NK-92 (cell line): Measurements from ENCODE around the gene TNS2.
"Not testable (repeated sequence)": the region's sequence is repeated elsewhere in the genome, so short reads cannot be mapped to it uniquely, and the experiment has no call there.

Experiments
- DNase-seq: peaks from one replicate; lab custom pipeline; 2025; ENCODE audit not compliant: unreplicated experiment; lab: John Stamatoyannopoulos, UW

Gene TNS2

GRCh38 chr12:53049571-53050318 lies at the start of gene TNS2:
TSS of gene TNS2 (plus strand) at chr12:53050065. CDS start at chr12:53050186, 121 bp downstream.
- no peak for DNase-seq

- DNase-seq, result no peak
Measured at GRCh38 chr12:53004178-53004577, 45.7 kb upstream of the TNS2 start.

- no peak for DNase-seq
Measured at GRCh38 chr12:53004582-53004981, 45.3 kb upstream of the TNS2 start.

GRCh38 chr12:53005215-53005985 lies 44.5 kb upstream of the TNS2 start:
- no peak for DNase-seq

- peak; percentile 100 for DNase-seq
Measured at GRCh38 chr12:53005986-53006809, 43.7 kb upstream of the TNS2 start, which contains the start of gene EIF4B. TSS of gene EIF4B (plus strand) at chr12:53006456. CDS start at chr12:53006484, 28 bp downstream.

GRCh38 chr12:53006810-53007309 lies 43.0 kb upstream of the TNS2 start:
- DNase-seq, result no peak

GRCh38 chr12:53007343-53007742 lies 42.5 kb upstream of the TNS2 start:
- no peak for DNase-seq

- not testable (repeated sequence) for DNase-seq
Measured at GRCh38 chr12:53008760-53009159, 41.1 kb upstream of the TNS2 start.

- no peak for DNase-seq
Measured at GRCh38 chr12:53010955-53011354, 38.9 kb upstream of the TNS2 start.

GRCh38 chr12:53011889-53012288 lies 38.0 kb upstream of the TNS2 start:
- DNase-seq, result no peak

- no peak for DNase-seq
Measured at GRCh38 chr12:53012928-53013327, 36.9 kb upstream of the TNS2 start.

- no peak for DNase-seq
Measured at GRCh38 chr12:53014709-53015108, 35.2 kb upstream of the TNS2 start.

- no peak for DNase-seq
Measured at GRCh38 chr12:53025250-53025649, 24.6 kb upstream of the TNS2 start.

GRCh38 chr12:53027014-53027413 lies 22.9 kb upstream of the TNS2 start:
- DNase-seq, result not testable (repeated sequence)

GRCh38 chr12:53031616-53032015 lies 18.2 kb upstream of the TNS2 start:
- no peak for DNase-seq

- DNase-seq, result not testable (repeated sequence)
Measured at GRCh38 chr12:53033832-53034231, 16.0 kb upstream of the TNS2 start.

GRCh38 chr12:53034459-53034858 lies 15.4 kb upstream of the TNS2 start:
- DNase-seq, result no peak

- DNase-seq, result no peak
Measured at GRCh38 chr12:53036802-53037201, 13.1 kb upstream of the TNS2 start.

- no peak for DNase-seq
Measured at GRCh38 chr12:53039851-53040250, 10.0 kb upstream of the TNS2 start.

GRCh38 chr12:53042607-53043454 lies 7.0 kb upstream of the TNS2 start:
- DNase-seq, result no peak
